Right ventricle myocardium superior (tissue), 1 donor: ENCODE data around the gene ATF6. TPM values are rescaled to one million over a fixed set of nuclear protein-coding genes. Genes with fewer than 3 reads are reported as not detected.
"Not testable (repeated sequence)": the region's sequence is repeated elsewhere in the genome, so short reads cannot be mapped to it uniquely, and the experiment has no call there.

Experiments
- ATAC-seq: fragments of 200-7000 bp; cut with Tn5 transposase; one replicate; pipeline ENCODE4 v1.9.1; 2020; ENCODE audit warnings: mild to moderate bottlenecking; ENCODE audit not compliant: poor library complexity
- DNase-seq: peaks from one replicate; pipeline ENCODE4 v3.0.0-alpha.2; 2020
- intact Hi-C: fragments of 100-400 bp; cut with DNase I; formaldehyde crosslinking; loops from one replicate; pipeline ENCODE4 v1.11.2; 2022
- total RNA-seq: library from RNA; stranded (reverse); fragmentation: NEBNext Ultra II Directional; extraction: Animal tissue kit (Norgen Biotek cat#: 25700); gene quantifications from one replicate; pipeline ENCODE4 v1.2.1, GENCODE V29; 2021
- donor health status: DM: no; HTN: yes; CAD: no; lungs with severe emphysema.

ATF6 gene
- total RNA-seq, 1 donor from 2014 or later, result 12.2 TPM

GRCh38 chr1:161809656-161810055 is 43.5 kb downstream of the ATF6 start:
- intact Hi-C loops, ATAC-seq, DNase-seq: not testable (repeated sequence)

GRCh38 chr1:161810780-161811179 is 44.7 kb downstream of the ATF6 start:
- ATAC-seq (no peak), DNase-seq (no peak)
- intact Hi-C loops, result no loop called here

- intact Hi-C loops, result no loop called here
- no peak for ATAC-seq
- no peak for DNase-seq
Observed at GRCh38 chr1:161816201-161816600, 50.1 kb downstream of the ATF6 start.

GRCh38 chr1:161817176-161817730 is 51.1 kb downstream of the ATF6 start:
- no peak for DNase-seq
- intact Hi-C loops, result no loop called here
- no peak for ATAC-seq

- intact Hi-C loops, result no loop called here
- ATAC-seq, result no peak
- DNase-seq, result no peak
Observed at GRCh38 chr1:161820914-161821313, 54.8 kb downstream of the ATF6 start.

- DNase-seq (no peak), ATAC-seq (no peak)
- intact Hi-C loops, result no loop called here
Observed at GRCh38 chr1:161824618-161825017, 58.5 kb downstream of the ATF6 start.

- DNase-seq (no peak), ATAC-seq (no peak)
- intact Hi-C loops, result no loop called here
Observed at GRCh38 chr1:161825831-161826230, 59.7 kb downstream of the ATF6 start.

- no peak for DNase-seq
- ATAC-seq, result no peak
- intact Hi-C loops, result no loop called here
Observed at GRCh38 chr1:161826478-161826877, 60.4 kb downstream of the ATF6 start.

- intact Hi-C loops, result no loop called here
- peak; percentile 59 for ATAC-seq
- no peak for DNase-seq
Observed at GRCh38 chr1:161827786-161828185, 61.7 kb downstream of the ATF6 start.

- DNase-seq, ATAC-seq, intact Hi-C loops: not testable (repeated sequence)
Observed at GRCh38 chr1:161832299-161832907, 66.3 kb downstream of the ATF6 start.

GRCh38 chr1:161834967-161835550 is 68.9 kb downstream of the ATF6 start:
- ATAC-seq (no peak), DNase-seq (no peak)
- intact Hi-C loops, result no loop called here

GRCh38 chr1:161836018-161836417 is 69.9 kb downstream of the ATF6 start:
- ATAC-seq (no peak), DNase-seq (no peak)
- intact Hi-C loops, result no loop called here

GRCh38 chr1:161838362-161838761 is 72.2 kb downstream of the ATF6 start:
- ATAC-seq (peak; percentile 87), DNase-seq (peak; percentile 48)
- intact Hi-C loops, result no loop called here

GRCh38 chr1:161838885-161839284 is 72.8 kb downstream of the ATF6 start:
- ATAC-seq, result no peak
- DNase-seq, result no peak
- intact Hi-C loops, result no loop called here

- ATAC-seq, result no peak
- intact Hi-C loops, result no loop called here
- DNase-seq, result no peak
Observed at GRCh38 chr1:161839591-161839990, 73.5 kb downstream of the ATF6 start.

GRCh38 chr1:161840363-161840762 is 74.2 kb downstream of the ATF6 start:
- no peak for ATAC-seq
- no peak for DNase-seq
- intact Hi-C loops, result no loop called here

GRCh38 chr1:161843156-161843555 is 77.0 kb downstream of the ATF6 start:
- intact Hi-C loops, result no loop called here
- DNase-seq (no peak), ATAC-seq (no peak)

GRCh38 chr1:161844696-161845095 is 78.6 kb downstream of the ATF6 start:
- DNase-seq (no peak), ATAC-seq (no peak)
- intact Hi-C loops, result no loop called here

- peak; percentile 29 for ATAC-seq
- DNase-seq, result no peak
- intact Hi-C loops, result no loop called here
Observed at GRCh38 chr1:161848676-161849075, 82.6 kb downstream of the ATF6 start.

GRCh38 chr1:161849518-161849917 is 83.4 kb downstream of the ATF6 start:
- ATAC-seq, result no peak
- intact Hi-C loops, result no loop called here
- DNase-seq, result no peak
